RWPE1 (cell line): ENCODE data around the gene PAPPA.

Experiments used
- CTCF ChIA-PET: fragments of 350-600 bp; sonication (Branson Sonifier 250); formaldehyde crosslinking; extraction: SDS; loops from one replicate; lab custom pipeline; 2021; lab: Yijun Ruan, JAX
- POLR2A ChIA-PET: fragments of 400-600 bp; formaldehyde crosslinking; extraction: SDS; loops from one replicate; lab custom pipeline; 2020; ENCODE audit warnings: antibody characterized with exemption; ENCODE audit not compliant: low non-redundant PET; lab: Yijun Ruan, JAX
- DNase-seq: peaks from one replicate; pipeline ENCODE4 v3.0.0; 2012; ENCODE audit warnings: low spot score
- H3K27ac ChIP-seq: fragments of 450-650 bp; 2 replicates; pipeline ENCODE4 v1.5.1; 2017
- TF ChIP-seq, protein P1 (sequence below): fragments of 450-650 bp; conservative IDR thresholded peaks from 2 replicates; pipeline ENCODE4 v1.5.1; 2017; ENCODE audit warnings: low read depth, mild to moderate bottlenecking

The PAPPA gene

DNA sequence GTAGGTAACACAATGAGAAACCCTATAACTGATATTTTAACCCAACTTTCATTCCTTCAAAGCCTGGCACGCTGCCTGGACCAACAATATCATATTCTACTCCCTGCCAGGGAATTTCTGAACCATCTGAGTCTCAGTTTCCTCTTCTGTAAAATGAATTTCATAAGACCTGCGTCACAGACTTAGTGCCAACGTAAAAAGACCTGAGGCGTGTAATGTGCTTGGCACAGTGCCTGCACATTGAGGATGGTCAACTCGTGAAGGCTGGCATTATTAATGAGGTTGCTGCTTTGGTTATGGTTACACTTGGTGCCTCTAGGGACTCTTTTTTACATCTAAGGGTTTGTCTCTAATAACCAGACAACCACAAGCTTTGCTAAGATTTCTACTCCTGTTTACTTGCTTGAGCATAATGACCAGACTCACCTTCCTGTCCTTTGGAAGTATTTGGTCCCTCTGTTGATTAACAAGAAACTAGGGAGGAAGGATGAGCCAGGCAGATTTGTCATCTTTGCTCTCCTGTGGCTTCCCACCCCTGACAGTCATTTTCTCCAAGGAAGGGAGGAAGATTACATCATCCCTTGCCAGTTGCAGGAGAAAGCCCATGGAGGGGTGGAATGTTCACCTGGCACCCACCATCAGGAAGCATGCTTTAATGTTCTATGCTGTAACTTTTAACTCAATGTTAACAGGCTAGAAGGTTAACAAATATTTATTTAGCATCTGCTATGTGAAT is 79.0 kb downstream of the PAPPA start:
- ChIA-PET CTCF (interaction anchor here (1.2 kb wide), 1 partner anchor 10 kb away, joined by 4 read pairs; no protein-coding TSS in a partner anchor), POLR2A (no interaction called here)
- TF ChIP-seq, protein P1, sequence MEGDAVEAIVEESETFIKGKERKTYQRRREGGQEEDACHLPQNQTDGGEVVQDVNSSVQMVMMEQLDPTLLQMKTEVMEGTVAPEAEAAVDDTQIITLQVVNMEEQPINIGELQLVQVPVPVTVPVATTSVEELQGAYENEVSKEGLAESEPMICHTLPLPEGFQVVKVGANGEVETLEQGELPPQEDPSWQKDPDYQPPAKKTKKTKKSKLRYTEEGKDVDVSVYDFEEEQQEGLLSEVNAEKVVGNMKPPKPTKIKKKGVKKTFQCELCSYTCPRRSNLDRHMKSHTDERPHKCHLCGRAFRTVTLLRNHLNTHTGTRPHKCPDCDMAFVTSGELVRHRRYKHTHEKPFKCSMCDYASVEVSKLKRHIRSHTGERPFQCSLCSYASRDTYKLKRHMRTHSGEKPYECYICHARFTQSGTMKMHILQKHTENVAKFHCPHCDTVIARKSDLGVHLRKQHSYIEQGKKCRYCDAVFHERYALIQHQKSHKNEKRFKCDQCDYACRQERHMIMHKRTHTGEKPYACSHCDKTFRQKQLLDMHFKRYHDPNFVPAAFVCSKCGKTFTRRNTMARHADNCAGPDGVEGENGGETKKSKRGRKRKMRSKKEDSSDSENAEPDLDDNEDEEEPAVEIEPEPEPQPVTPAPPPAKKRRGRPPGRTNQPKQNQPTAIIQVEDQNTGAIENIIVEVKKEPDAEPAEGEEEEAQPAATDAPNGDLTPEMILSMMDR, result no peak
- DNase-seq, result no peak
- no peak overlapping the region for H3K27ac ChIP-seq

DNA sequence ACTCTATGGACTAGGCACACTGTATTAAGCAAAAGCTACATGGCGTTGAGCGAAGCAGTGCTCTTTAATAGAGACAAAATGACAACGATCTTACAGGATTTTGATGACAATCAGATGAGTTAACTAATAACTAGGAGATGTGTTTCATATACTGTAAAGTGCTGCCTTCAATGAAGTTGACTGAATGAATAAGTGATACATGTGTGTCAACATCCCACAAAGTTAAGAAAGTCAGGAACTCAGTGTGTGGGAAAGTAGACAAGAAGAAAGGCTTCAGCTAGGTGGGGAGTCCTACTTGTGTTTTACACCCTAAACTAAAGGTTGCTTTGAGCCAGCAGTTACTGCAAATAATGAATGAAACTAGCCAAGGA is 79.6 kb downstream of the PAPPA start:
- CTCF ChIA-PET, result interaction anchor here (0.7 kb wide), 1 partner anchor 361 kb away, joined by 3 read pairs; no protein-coding TSS in a partner anchor
- no peak for DNase-seq
- H3K27ac ChIP-seq, result no peak overlapping the region
- TF ChIP-seq, protein P1, result no peak
- POLR2A ChIA-PET, result interaction anchor here (0.6 kb wide), 1 partner anchor 786 kb away, joined by 4 read pairs; no protein-coding TSS in a partner anchor

DNA sequence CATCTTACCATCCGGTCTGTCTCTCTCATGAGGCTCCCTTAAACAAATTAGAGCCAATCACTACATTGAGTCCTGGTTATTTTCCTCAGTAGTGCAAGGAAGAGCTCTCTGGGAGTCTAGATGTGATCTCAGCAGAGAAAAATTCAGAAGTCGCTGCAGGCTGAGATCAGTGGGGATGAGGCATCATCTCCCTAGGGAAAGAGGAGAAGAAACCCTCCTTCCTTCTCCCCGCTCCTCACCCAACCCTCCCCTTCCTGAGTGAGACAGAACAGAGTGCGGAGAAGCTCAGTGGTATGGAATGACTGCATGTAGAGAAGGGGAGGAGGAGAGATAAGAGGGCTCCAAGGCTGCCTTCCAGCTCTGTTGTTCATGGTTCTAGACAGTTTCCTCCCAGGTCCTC is 80.5 kb downstream of the PAPPA start:
- ChIA-PET POLR2A (interaction anchor here (0.6 kb wide), 1 partner anchor 785 kb away, joined by 4 read pairs; no protein-coding TSS in a partner anchor), CTCF (interaction anchor here (0.6 to 0.7 kb wide), 2 partner anchors 26 to 427 kb away, joined by 3 to 7 read pairs; no protein-coding TSS in a partner anchor)
- TF ChIP-seq, protein P1, result no peak
- DNase-seq, result peak; percentile 18
- H3K27ac ChIP-seq, result no peak overlapping the region

DNA sequence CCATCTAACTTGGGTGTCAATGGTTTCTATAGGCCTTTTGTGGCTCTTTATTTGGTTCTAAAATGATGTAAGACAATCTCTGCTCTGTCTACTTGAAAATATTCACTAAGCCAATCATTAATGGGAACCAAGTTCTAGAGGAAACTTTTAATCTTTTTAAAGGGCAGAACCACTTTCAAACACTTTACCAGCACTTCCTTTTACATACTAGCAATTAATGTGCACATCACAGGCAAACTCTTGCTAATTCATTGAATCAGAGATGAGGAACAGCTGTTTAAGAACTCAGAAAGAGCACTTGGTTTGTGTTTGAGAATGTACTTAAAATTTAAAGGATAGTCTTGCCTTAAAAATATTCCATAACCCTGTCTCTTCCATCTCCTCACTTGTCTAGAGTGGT is 83.4 kb downstream of the PAPPA start:
- POLR2A ChIA-PET, result interaction anchor here (0.6 kb wide), 1 partner anchor 180 kb away, joined by 3 read pairs; no protein-coding TSS in a partner anchor
- TF ChIP-seq, protein P1, result no peak
- CTCF ChIA-PET, result no interaction called here
- H3K27ac ChIP-seq, result no peak overlapping the region
- no peak for DNase-seq

DNA sequence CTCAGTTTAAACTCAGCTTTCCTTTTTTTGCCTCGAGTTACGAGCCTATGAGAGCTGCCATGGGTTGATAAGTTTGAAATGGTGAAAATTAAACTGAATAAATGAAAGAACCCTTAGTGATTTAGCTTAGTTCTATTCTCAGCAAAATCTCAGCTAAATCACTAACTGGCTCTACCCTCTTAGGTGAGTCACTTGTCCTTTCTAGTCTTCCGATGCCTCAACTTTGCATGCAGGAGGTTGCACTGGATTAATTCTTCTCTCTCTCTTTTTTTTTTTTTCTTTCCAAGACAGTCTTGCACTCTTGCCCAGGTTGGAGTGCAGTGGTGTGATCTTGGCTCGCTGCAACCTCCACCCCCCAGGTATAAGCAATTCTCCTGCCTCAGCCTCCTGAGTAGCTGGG is 83.9 kb downstream of the PAPPA start:
- POLR2A ChIA-PET, result interaction anchor here (0.6 kb wide), 1 partner anchor 179 kb away, joined by 3 read pairs; no protein-coding TSS in a partner anchor
- CTCF ChIA-PET, result no interaction called here
- no peak overlapping the region for H3K27ac ChIP-seq
- TF ChIP-seq, protein P1, result no peak
- no peak for DNase-seq

DNA sequence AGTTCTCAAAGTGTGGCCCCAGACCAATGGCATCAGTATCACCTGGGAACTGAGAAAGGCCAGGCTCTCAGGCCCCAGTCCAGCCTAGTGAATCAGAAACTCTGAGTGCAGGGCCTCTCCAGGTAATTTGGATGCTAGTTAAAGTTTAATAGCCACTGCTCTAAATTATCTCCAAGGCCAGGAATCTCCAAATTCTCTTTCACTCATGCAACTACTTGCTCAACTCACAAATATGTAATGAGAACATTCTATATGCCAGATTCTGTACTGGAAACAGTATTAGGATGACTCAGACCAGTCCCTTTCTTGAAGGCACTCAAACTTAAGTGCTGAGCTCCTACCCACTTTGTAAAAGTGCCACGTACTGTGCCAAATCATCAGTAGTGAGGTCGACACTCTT is 84.6 kb downstream of the PAPPA start:
- DNase-seq, result peak; percentile 41
- no peak overlapping the region for H3K27ac ChIP-seq
- CTCF ChIA-PET, result no interaction called here
- POLR2A ChIA-PET, result no interaction called here
- TF ChIP-seq, protein P1, result no peak
